GM23248 (cell line): ENCODE data around the gene GALNT17.

Source experiments
- EZH2 ChIP-seq: fragments of 200-600 bp; sonication (generic); IDR thresholded peaks from 2 replicates; pipeline ENCODE4 v1.6.1; 2018; ENCODE audit warnings: antibody characterized with exemption, mild to moderate bottlenecking; ENCODE audit not compliant: insufficient read depth, poor library complexity, severe bottlenecking
- EZH2phosphoT487 ChIP-seq: fragments of 200-600 bp; sonication (generic); IDR thresholded peaks from 2 replicates; pipeline ENCODE4 v1.6.1; 2018; ENCODE audit warnings: antibody characterized with exemption, moderate library complexity, mild to moderate bottlenecking, low read depth; ENCODE audit not compliant: insufficient read depth

DNA sequence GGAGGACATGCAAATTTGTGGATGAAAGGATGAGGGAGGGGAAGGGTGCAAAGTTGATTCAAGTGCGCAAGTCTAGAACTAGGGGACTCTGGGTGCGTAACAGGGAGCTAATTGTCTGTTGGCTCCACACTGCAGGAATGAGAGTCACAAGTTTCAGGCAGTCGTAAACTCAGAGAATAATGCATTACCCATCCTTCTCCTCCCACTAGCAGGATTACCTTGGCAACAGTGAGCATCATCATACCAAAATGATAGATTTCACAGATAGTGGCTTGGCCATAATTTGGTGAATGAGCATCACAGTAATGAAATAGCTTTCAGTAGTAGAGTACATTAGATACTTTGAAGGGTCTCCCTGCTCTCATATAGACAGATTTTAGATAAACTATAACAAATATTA lies 565.5 kb downstream of the GALNT17 start:
- no peak for TF ChIP-seq EZH2
- no peak for TF ChIP-seq EZH2phosphoT487
